ENCODE data around the gene OR6B1.

Gene OR6B1

DNA sequence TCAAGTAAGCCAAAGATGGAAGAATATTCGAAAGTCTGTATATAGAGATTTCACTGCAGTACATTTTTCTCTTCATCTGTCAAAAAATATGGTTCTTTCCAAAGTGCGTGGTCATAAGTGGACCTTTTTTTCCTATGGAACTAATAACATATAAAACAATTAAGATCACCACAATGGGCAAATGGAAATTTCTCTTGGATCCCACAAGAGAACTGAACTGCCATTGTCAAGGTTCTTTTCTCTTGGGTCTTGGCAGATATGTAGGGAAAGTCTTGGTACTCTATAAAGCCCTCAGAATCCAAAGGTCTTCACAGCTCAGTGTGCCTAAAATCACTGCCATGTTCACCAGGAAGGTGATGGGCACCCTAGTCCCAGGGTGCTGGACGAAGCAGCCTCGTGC, at the start of gene OR6B1:
TSS of gene OR6B1 (plus strand) at position 301 of the 400 bp plus-strand sequence. CDS start 3,677 bp downstream, outside the sequence.
- DNase-seq: no peak

DNA sequence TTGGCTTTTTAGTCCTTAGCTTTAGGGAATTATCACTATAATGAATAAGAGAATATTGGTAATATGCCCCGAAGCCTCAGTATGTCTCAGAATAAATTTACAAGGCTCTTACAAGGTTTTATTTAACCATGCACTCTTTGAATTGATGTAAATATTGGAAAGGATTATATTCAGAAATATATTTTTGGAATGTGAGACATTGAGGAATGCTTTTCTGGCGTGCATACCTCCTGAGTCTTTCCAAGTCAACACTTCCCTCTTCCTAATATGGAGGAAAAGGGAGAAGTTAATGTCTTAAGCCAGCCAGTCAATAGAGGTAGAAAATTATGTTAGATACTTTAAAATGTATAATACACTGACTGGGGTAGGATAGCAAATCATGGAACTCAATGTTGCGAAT, 46.7 kb upstream of the OR6B1 start:
- DNase-seq: no peak

- DNase-seq: no peak
These were observed 46.0 kb upstream of the OR6B1 start for GRCh38 chr7:143954135-143954534.

DNA sequence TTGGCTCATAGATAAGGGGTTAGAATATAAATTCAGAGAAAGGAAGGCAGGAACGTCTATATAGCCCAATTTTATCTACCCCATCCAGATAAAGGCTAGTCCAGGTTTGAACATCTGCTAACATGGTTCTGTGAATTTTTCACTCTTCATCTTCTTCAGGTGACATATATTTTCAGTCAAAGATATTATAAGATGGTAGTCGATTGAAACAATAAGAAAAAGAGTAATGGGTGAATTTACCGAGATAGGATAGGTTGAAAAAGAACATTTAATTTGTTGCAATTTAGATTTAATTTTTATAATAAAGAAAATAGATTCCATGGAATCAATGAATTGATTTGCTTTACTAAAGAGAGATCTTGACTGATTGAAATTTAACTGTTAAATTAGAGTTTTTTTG, 45.6 kb upstream of the OR6B1 start, which contains the start of gene OR2F1:
TSS of gene OR2F1 (plus strand) at position 301 of the 400 bp plus-strand sequence. CDS start 5,127 bp downstream, outside the sequence.
- DNase-seq: no peak

- no peak for DNase-seq
These were observed 41.3 kb upstream of the OR6B1 start for GRCh38 chr7:143958781-143959180.

- no peak for DNase-seq
These were observed 39.1 kb upstream of the OR6B1 start for GRCh38 chr7:143960813-143961610.

- no peak for DNase-seq
These were observed 34.8 kb upstream of the OR6B1 start for GRCh38 chr7:143965280-143965679.

- no peak for DNase-seq
These were observed 32.7 kb upstream of the OR6B1 start for GRCh38 chr7:143967398-143967797.

DNA sequence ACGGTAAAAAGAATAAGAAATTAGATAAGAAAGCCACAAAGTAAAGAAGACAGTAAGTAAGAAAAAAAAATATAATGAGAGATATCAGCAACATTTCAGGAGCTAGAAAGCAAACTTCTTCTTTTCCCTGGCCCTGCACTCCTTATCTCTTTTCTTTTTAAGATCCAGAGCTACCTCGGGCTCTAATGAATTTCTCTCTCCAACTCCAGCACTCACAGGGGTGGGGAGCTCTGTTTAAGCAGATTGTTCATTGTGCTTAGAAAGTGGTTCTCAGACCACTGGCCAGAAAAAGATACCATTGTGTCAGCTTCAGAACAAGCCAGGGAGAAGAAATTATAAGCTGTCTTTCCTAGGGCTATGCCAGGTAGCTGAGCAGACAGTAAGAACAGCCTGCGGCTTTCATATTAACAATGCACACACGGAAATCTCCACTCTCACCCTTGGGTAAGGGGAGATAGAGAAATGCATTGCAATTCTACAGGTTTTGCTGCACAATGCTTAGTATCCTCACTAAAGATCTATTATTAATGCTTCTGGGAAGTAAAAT, 26.2 kb upstream of the OR6B1 start:
- DNase-seq: no peak

DNA sequence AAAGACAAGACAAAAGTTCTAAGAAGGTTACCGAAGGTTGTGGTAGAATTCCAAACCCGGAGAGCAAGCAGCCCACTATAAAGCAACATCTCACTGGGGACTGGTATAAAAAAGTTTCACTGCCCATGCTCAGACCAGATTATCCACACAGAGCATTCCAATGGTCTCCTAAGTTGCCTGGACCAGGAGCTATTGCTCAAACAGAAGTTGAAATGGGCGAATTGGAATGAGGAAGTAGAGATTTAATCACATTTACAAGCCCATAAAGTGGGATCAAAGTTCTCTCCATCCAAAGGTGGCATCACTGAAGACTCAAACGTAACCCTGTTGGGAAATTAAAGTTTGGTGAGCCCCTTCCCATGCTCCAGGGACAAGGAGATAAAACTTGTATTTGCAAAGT, 25.7 kb upstream of the OR6B1 start:
- no peak for DNase-seq

- DNase-seq: no peak
These were observed 24.5 kb upstream of the OR6B1 start for GRCh38 chr7:143975617-143976016.

DNA sequence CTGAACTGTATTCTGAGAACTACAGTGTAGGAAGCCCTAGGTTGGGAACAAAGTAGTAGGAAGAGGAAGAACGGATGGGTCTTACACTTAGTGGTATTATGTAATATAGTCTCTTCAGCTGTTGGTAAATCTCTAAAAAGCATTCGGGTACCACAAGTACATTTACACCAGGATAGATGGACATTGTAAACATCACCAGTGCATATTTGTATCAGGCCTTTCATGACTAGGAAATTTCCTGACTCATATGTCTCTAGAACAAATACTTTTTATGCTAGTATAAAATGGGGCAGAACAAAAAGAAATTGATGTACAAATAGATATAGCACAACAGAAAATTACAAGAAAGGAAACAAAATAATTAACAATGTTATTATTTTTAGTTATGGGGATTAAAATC, 21.5 kb upstream of the OR6B1 start:
- DNase-seq: no peak

- no peak for DNase-seq
These were observed 20.8 kb upstream of the OR6B1 start for GRCh38 chr7:143979359-143979758.

GRCh38 chr7:143979998-143980397, 20.1 kb upstream of the OR6B1 start:
- DNase-seq: no peak

GRCh38 chr7:143980746-143981510, 19.2 kb upstream of the OR6B1 start:
- DNase-seq: no peak

DNA sequence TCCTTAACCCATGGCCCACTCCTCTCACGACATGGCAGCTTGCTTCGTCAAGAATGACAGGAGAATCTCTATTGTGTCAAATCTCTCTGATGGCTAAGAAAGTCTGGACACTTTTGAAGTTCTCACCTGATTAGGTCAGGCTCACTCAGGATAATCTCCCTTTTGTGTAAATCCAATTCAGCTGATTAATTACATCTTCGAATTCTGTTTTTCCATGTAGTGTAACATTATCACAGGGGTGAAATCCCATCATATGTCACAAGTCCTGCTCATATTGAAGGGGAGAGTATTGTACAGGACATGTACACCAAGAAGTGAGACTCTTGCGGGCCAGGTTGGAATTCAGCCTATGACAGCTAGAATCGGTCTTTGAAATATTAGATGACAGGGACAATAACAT, 16.2 kb upstream of the OR6B1 start:
- no peak for DNase-seq

DNA sequence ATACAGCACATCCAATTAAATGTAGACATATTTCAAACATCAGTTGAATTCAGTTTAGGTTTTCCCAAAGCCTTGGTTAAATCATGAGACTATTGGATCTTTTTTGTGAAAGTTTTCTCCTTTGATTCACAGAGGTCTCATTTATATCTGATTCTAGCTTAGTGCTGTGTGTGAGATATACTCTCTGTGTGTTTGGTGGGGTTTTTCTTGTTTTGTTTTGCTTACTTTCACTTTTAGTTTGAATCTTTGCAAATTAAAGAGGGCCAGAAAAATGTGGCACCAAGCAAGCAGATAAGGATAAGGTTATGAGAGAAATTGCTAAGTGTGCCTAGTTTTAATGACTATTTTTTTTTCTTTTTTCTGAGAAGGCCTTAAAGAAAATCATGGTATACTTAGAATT, 12.6 kb upstream of the OR6B1 start:
- no peak for DNase-seq

GRCh38 chr7:143988976-143989745, 11.0 kb upstream of the OR6B1 start:
- DNase-seq: no peak

- DNase-seq: no peak
These were observed 7.5 kb upstream of the OR6B1 start for GRCh38 chr7:143992670-143993069.

DNA sequence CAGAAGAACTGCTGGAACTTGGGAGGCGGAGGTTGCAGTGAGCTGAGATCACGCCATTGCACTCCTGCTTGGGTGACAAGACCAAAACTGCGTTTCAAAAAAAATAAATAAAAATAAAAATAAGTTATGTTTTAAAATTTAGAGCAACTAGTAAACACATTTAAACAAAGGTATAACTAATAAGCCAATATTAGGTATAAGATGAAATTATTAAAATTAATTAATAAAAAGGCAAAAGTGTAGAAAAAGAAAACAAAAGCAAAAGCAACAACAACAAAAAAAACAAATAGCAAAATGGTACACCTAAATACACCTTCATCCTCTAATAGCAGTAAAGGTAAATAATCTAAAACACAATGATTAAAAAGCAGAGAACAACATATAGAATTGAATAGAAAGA, 6.2 kb upstream of the OR6B1 start:
- DNase-seq: no peak

DNA sequence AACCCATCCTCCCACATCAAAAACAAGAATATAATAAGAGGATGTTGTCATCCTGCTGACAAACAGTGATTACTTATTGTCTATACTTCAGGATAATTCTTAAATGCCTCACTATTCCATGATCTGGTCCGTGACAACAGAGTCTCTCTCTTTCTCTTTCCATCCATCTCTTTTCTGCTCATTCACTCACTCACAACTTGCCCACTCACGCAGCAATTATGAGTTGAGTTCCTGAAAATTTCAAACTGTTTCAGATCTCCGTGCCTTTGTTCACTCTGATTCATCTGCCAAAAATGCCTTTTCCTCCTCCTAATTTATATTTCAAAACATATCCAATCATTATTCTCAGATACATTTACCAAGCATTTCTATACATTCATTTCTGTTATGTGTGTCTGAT, 1.4 kb downstream of the OR6B1 start:
- DNase-seq: no peak

- no peak for DNase-seq
These were observed 4.6 kb downstream of the OR6B1 start for GRCh38 chr7:144004703-144005102.

GRCh38 chr7:144006029-144006691, 6.0 kb downstream of the OR6B1 start:
- no peak for DNase-seq

Data from NCI-H2081 treated with DMSO at 0.1 percent for 48 hours (cell line).